Fibroblast of villous mesenchyme (primary cell): ENCODE data around the gene CDK11B. TPM values are rescaled to one million over a fixed set of nuclear protein-coding genes. Genes with fewer than 3 reads are reported as not detected.
"Not testable (repeated sequence)": the region's sequence is repeated elsewhere in the genome, so short reads cannot be mapped to it uniquely, and the experiment has no call there.

Experiments used
- DNase-seq: peaks from one replicate; pipeline ENCODE4 v3.0.0-alpha.2; 2010; ENCODE audit warnings: low read depth
- H3K4me3 ChIP-seq: 2 replicates; pipeline ENCODE4 v1.5.1; 2011; ENCODE audit warnings: low read depth, mild to moderate bottlenecking, low read length
- total RNA-seq: library from RNA; depleted of rRNA; stranded (reverse); fragments of >200 nt; gene quantifications from 2 replicates; pipeline ENCODE4 v1.2.3, GENCODE V29; 2012
- TF ChIP-seq, protein P1 (sequence below): IDR thresholded peaks from 2 replicates; pipeline ENCODE4 v1.5.1; 2012; ENCODE audit warnings: low read depth, mild to moderate bottlenecking, low read length; ENCODE audit not compliant: insufficient read depth

Gene CDK11B
- total RNA-seq, 1 donor, result 6.0 TPM

DNA sequence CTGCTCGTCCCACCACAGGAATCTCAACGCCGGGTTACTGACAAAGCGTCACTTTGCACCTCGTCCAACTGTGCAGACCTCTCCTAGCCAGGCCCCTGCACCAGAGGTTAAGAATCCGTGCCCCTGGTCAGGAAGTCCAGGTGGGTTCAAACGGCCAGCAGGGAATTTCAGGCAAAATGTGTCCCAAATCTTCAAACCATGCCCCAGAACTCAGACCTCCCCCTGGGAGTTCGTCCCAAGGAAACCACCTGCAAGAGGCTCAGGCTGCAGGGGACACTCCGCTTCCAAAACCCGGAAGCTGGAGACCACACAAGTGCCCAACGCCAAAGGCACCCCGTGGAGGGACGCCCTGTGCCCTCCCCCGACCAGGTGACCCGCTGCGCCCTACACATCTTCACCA is 32.6 kb upstream of the CDK11B start:
- H3K4me3 ChIP-seq, result peak overlapping the region; percentile 50
- not testable (repeated sequence) for DNase-seq

DNA sequence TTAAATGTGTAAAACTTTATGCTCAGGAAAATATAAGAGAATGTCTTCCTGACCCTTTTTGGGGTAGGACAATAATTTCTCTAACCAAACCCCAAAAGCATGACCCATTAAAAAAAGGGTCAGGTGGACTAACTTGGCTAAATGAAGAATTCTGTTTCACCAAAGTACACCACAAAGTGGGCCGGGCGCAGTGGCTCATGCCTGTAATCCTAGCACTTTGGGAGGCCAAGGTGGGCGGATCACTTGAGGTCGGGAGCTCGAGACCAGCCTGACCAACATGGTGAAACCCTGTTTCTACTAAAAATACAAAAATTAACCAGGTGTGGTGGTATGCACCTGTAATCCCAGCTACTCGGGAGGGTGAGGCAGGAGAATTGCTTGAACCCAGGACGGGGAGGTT is 30.7 kb upstream of the CDK11B start:
- DNase-seq, H3K4me3 ChIP-seq: not testable (repeated sequence)

DNA sequence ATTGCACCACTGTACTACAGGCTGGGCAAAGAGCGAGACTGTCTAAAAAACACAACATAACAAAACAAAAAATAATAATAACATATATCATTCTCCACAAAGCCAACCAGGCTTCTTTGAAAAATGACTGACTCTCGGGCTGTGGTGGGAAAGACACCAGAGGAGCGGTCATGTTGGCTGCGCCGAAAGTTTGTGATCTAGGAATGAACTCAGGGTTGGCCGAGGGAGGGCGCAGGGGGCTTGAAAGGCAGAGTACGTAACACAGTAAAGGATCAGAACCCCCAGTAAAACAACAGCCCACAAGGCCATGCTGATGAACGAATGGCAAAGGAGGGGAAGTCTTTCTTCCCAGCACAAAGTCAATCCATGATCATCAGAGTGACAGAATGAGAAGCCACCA is 29.0 kb upstream of the CDK11B start:
- no peak overlapping the region for H3K4me3 ChIP-seq
- TF ChIP-seq, protein P1, sequence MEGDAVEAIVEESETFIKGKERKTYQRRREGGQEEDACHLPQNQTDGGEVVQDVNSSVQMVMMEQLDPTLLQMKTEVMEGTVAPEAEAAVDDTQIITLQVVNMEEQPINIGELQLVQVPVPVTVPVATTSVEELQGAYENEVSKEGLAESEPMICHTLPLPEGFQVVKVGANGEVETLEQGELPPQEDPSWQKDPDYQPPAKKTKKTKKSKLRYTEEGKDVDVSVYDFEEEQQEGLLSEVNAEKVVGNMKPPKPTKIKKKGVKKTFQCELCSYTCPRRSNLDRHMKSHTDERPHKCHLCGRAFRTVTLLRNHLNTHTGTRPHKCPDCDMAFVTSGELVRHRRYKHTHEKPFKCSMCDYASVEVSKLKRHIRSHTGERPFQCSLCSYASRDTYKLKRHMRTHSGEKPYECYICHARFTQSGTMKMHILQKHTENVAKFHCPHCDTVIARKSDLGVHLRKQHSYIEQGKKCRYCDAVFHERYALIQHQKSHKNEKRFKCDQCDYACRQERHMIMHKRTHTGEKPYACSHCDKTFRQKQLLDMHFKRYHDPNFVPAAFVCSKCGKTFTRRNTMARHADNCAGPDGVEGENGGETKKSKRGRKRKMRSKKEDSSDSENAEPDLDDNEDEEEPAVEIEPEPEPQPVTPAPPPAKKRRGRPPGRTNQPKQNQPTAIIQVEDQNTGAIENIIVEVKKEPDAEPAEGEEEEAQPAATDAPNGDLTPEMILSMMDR, result no peak
- DNase-seq, result no peak

DNA sequence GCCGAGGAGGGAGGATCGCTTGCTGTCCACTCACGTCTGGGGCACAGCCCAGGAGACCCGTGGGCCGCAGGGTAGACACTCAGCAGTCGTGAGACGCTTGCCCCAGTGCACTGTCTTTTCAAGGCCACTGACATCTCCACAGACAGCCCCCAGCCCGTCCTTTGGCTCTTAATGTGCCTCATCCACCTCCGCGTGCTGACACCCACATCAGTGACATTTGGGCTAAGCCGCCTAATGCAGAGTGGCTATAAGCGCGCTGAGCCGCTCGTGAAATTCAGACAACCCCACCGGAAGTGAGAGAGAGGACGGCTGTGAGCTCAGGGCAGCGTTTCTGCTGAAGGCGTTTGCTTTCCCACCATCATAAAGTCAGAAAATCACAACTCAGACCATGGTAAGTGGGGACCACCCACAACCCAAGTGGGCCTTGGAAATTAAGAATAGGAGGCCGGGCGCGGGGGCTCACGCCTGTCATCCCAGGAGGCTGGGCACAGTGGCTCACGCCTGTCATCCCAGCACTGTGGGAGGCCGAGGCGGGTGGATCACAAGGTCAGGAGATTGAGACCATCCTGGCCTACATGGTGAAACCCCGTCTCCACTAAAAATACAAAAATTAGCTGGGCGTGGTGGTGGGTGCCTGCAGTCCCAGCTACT is 25.4 kb upstream of the CDK11B start:
- no peak for DNase-seq
- TF ChIP-seq, protein P1, result no peak
- H3K4me3 ChIP-seq, result no peak overlapping the region

DNA sequence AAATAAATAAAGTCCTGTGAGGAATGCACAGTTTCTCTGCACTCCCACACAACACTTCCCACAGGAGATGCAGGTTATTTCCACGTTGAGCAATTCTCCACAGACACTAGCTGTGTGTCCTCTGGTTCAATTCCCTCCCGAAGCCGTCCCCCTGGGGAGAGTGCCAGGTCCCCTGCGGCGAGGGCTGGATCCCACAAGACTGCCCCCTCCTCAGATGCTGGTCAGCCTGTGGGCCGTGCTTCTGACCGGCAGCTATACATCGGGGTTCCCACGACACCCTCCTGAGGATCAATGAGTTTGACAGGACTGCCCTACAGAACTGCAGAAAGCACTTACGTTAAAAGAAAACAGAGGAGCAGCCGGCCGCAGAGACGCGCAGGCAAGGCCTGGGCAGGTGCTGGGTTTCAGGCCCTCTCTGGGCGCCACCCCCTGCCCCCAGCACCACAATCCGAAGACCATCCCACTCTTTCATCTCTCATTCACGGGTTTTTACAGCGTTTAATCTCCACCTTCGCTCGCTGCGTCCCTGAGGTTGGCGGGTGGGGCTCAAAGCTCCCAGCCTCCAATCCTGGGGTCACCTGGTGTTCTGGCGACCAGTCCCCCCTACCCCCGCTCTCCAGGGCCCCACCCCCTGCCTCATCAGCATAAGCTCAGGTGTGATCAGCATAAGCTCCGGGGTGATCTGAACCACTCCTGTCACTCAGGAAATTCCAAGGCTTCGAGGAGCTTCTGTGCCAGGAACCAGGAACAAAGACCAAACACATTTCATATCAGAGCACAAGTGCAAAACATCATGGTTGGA is 24.5 kb upstream of the CDK11B start:
- TF ChIP-seq, protein P1, result no peak
- no peak for DNase-seq

DNA sequence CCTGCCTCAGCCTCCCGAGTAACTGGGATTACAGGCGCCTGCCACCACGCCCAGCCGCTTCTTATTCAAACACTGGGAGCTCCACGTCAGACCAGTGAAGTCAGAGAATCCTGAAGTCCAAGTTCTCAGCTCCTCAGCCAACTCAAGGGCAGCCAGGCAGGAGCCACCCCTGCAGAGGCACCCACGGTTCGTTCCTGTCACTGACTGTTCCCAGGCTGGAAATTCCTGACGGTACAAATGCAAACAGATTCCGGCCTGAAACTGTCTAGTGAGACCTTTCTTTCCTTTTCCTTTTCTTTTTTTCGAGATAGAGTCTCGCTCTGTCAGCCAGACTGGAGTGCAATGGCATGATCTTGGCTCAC is 22.1 kb upstream of the CDK11B start:
- DNase-seq, result no peak
- H3K4me3 ChIP-seq, result no peak overlapping the region
- TF ChIP-seq, protein P1, result no peak

More for the DNA sequence above, 24.5 kb upstream of the CDK11B start:
- no peak overlapping the region for H3K4me3 ChIP-seq

DNA sequence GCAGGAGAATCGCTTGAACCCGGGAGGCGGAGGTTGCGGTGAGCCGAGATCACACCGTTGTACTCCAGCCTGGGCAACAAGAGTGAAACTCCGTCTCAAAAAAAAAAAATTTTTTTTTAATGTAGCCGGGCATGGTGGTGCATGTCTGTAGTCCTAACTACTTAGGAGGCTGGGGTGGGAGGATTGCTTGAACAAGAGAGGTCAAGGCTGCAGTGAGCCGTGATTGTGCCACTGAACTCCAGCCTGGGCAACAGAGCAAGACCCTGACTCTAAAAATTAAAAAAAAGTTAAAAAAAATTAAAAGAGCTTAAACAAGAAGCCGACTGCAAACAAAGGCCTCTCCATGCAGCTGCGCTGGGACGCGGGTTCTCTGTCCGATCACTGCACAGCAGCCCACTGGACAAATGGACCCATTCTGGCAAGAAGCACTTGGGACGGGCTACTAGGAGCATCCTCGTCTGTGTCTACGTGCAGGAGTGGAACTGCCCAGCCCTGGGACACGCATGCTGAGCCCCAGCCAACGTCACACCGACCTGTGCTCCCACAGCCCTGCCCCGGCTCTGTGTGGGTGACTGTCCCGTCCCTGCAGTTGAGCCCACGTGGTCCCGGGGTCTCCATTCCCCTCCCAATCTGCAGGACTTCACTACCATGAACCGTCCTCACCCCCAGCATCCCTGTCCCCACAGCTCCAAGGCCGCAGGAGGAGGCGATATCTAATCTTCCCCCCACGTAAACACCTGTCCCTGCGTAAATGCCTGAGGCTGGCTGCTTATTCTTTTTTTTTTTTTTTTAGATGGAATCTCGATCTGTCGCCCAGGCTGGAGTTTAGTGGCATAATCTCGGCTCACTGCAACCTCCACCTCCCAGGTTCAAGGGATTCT is 21.5 kb upstream of the CDK11B start:
- no peak for DNase-seq
- H3K4me3 ChIP-seq, result no peak overlapping the region
- TF ChIP-seq, protein P1, result no peak
